Measurements from ENCODE around the gene IRS1.
A peak's percentile ranks its signal among the peaks of the same experiment; 100 is the strongest.

IRS1 gene

GRCh38 chr2:226791056-226791486 lies 8.5 kb downstream of the IRS1 start:
- DNase-seq (ENCODE audit: low read depth) = peak; percentile 73

- DNase-seq (ENCODE audit: low read depth) = no peak
These were observed 9.2 kb downstream of the IRS1 start for GRCh38 chr2:226790431-226790830.

- DNase-seq (ENCODE audit: low read depth) = peak; percentile 9
These were observed 9.6 kb downstream of the IRS1 start for GRCh38 chr2:226790011-226790410.

GRCh38 chr2:226788881-226789490 lies 10.6 kb downstream of the IRS1 start:
- peak; percentile 34 for DNase-seq (ENCODE audit: low read depth)

GRCh38 chr2:226788064-226788463 lies 11.6 kb downstream of the IRS1 start:
- DNase-seq (ENCODE audit: low read depth) = peak; percentile 12

GRCh38 chr2:226783885-226784284 lies 15.7 kb downstream of the IRS1 start:
- DNase-seq (ENCODE audit: low read depth) = no peak

- peak; percentile 78 for DNase-seq (ENCODE audit: low read depth)
These were observed 17.4 kb downstream of the IRS1 start for GRCh38 chr2:226782092-226782713.

GRCh38 chr2:226780431-226780830 lies 19.2 kb downstream of the IRS1 start:
- no peak for DNase-seq (ENCODE audit: low read depth)

- DNase-seq (ENCODE audit: low read depth) = no peak
These were observed 22.0 kb downstream of the IRS1 start for GRCh38 chr2:226777611-226778010.

- DNase-seq (ENCODE audit: low read depth) = no peak
These were observed 23.5 kb downstream of the IRS1 start for GRCh38 chr2:226776104-226776503.

- DNase-seq (ENCODE audit: low read depth) = no peak
These were observed 24.5 kb downstream of the IRS1 start for GRCh38 chr2:226775032-226775509.

GRCh38 chr2:226773291-226773690 lies 26.3 kb downstream of the IRS1 start:
- DNase-seq (ENCODE audit: low read depth) = peak; percentile 31

GRCh38 chr2:226772389-226773179 lies 27.0 kb downstream of the IRS1 start:
- peak; percentile 60 for DNase-seq (ENCODE audit: low read depth)

- no peak for DNase-seq (ENCODE audit: low read depth)
These were observed 28.6 kb downstream of the IRS1 start for GRCh38 chr2:226771067-226771466.

GRCh38 chr2:226767056-226767813 lies 32.4 kb downstream of the IRS1 start:
- no peak for DNase-seq (ENCODE audit: low read depth)

- DNase-seq (ENCODE audit: low read depth) = peak; percentile 48
These were observed 33.1 kb downstream of the IRS1 start for GRCh38 chr2:226766352-226767055.

GRCh38 chr2:226763320-226763719 lies 36.3 kb downstream of the IRS1 start:
- DNase-seq (ENCODE audit: low read depth) = peak; percentile 57

- DNase-seq (ENCODE audit: low read depth) = no peak
These were observed 38.4 kb downstream of the IRS1 start for GRCh38 chr2:226761195-226761583.

- peak; percentile 88 for DNase-seq (ENCODE audit: low read depth)
These were observed 39.0 kb downstream of the IRS1 start for GRCh38 chr2:226760412-226761194.

- DNase-seq (ENCODE audit: low read depth) = no peak
These were observed 39.9 kb downstream of the IRS1 start for GRCh38 chr2:226759768-226760167.

All from EH (cell line).